ENCODE data around the gene CBX8. TPM values are rescaled to one million over a fixed set of nuclear protein-coding genes. Genes with fewer than 3 reads are reported as not detected.

Gene CBX8
- total and polyA plus RNA-seq, 2 donors (not counting 3 experiments of a cell fraction or from before 2014, with no cell fraction given): 0.69 to 3.1 TPM

GRCh38 chr17:79757140-79757745 is 39.6 kb downstream of the CBX8 start:
- TF ChIP-seq JUN (IDR thresholded peaks at IDR 0.05; ENCODE audit: borderline replicate concordance, insufficient read depth, insufficient read length, low read depth) (no peak), FOS (IDR thresholded peaks at IDR 0.05; ENCODE audit: borderline replicate concordance, insufficient read depth, low read length) (no peak), POLR2A (IDR thresholded peaks at IDR 0.05; ENCODE audit: low read depth, low read length) (no peak), MAX (IDR thresholded peaks at IDR 0.05; ENCODE audit: insufficient read depth, insufficient read length) (no peak), EZH2 (IDR thresholded peaks at IDR 0.05; ENCODE audit: borderline replicate concordance, low read depth, low read length, severe bottlenecking) (no peak), CTCF (IDR thresholded peaks at IDR 0.05; ENCODE audit: extremely low read depth in 1 of 2, insufficient read depth in 1 of 2, low read depth in 1 of 2, low read length in 2 of 2) (no peak), POLR2AphosphoS5 (IDR thresholded peaks at IDR 0.05; ENCODE audit: insufficient read depth, low read depth, low read length) (no peak)
- Histone ChIP-seq H3K27ac (ENCODE audit: insufficient read depth, low read depth, low read length) (no peak overlapping the region), H3K27me3 (ENCODE audit: control insufficient read depth in 2 of 2, insufficient read depth in 2 of 2, low read length in 2 of 2) (peaks cover 0 to 2% of the 10 kb centered on the region in 2 experiments), H3K79me2 (ENCODE audit: control insufficient read depth, insufficient read depth, low read length) (no peaks in the 10 kb centered on the region), H3K4me3 (replicated peaks in 1 of 3; ENCODE audit: insufficient read depth in 1 of 3, low read depth in 1 of 3, low read length in 3 of 3) (no peak overlapping the region), H3K4me1 (ENCODE audit: control insufficient read depth, extremely low read depth, insufficient read depth, low read length) (no peaks in the 10 kb centered on the region), H3K9me3 (replicated peaks; ENCODE audit: control insufficient read depth, insufficient read depth, low read length) (no peaks in the 10 kb centered on the region), H3K9ac (replicated peaks; ENCODE audit: extremely low read depth, insufficient read depth, low read length) (no peak overlapping the region), H4K20me1 (replicated peaks; ENCODE audit: control insufficient read depth, extremely low read depth, insufficient read depth, low read length) (no peaks in the 10 kb centered on the region), H3K9me1 (replicated peaks; ENCODE audit: control insufficient read depth, extremely low read depth, insufficient read depth, low read length) (no peaks in the 10 kb centered on the region), H3K36me3 (ENCODE audit: control insufficient read depth in 2 of 2, extremely low read depth in 1 of 2, insufficient read depth in 2 of 2, low read length in 2 of 2) (no peaks in the 10 kb centered on the region), H3K4me2 (ENCODE audit: insufficient read depth, low read length) (no peak overlapping the region), H2AFZ (ENCODE audit: low read depth, low read length) (no peak overlapping the region)
- ChIA-PET CTCF (interaction anchor here (0.8 to 2.9 kb wide), 3 partner anchors 11 to 88 kb away, joined by 3 to 11 read pairs (median 3); partner anchors contain the start of gene CBX4), POLR2A (no interaction called here)
- intact Hi-C loops (cut with micrococcal nuclease) (no loop called here), dilution Hi-C loops (cut with MboI; ENCODE audit: extremely low pct_ligation_motif_present, low sequenced_read_pairs) (no loop called here)
- FAIRE-seq (no peak), DNase-seq (ENCODE audit: low read depth, low spot score) (no peak)
- BruUV-seq (replicated peaks): no TSS peak
